Activated CD8-positive, alpha-beta memory T cell treated with anti-CD3 and anti-CD28 coated beads, Interleukin-2, amount 50 U/mL, for 24 hours (primary cell): ENCODE results near the gene SYCE3.
A peak's percentile ranks its signal among the peaks of the same experiment; 100 is the strongest.

ENCODE experiments used
- DNase-seq: peaks from one replicate; pipeline ENCODE4 v3.0.0-alpha.2; 2020; ENCODE audit errors: extremely low read depth

Gene SYCE3

GRCh38 chr22:50600538-50600937, 37.8 kb upstream of the SYCE3 start, which contains the start of gene MAPK8IP2:
Gene MAPK8IP2, plus strand, starts transcription at chr22:50600793. Its CDS starts 26 bp downstream, at chr22:50600819.
- DNase-seq: no peak

GRCh38 chr22:50599816-50600455, 37.2 kb upstream of the SYCE3 start:
- DNase-seq: no peak

- DNase-seq: no peak
Observed at GRCh38 chr22:50597097-50597496, 34.4 kb upstream of the SYCE3 start.

GRCh38 chr22:50595189-50595588, 32.5 kb upstream of the SYCE3 start:
- DNase-seq: no peak

- no peak for DNase-seq
Observed at GRCh38 chr22:50587407-50587806, 24.7 kb upstream of the SYCE3 start.

GRCh38 chr22:50586416-50586815, 23.7 kb upstream of the SYCE3 start:
- no peak for DNase-seq

- DNase-seq: no peak
Observed at GRCh38 chr22:50585781-50586180, 23.1 kb upstream of the SYCE3 start.

GRCh38 chr22:50585238-50585637, 22.5 kb upstream of the SYCE3 start:
- DNase-seq: no peak

GRCh38 chr22:50584106-50585096, 21.7 kb upstream of the SYCE3 start:
- no peak for DNase-seq

- no peak for DNase-seq
Observed at GRCh38 chr22:50583294-50583861, 20.7 kb upstream of the SYCE3 start.

GRCh38 chr22:50582493-50583293, 20.0 kb upstream of the SYCE3 start, which contains the start of gene CHKB:
Gene CHKB, minus strand, starts transcription at chr22:50582849. Its CDS starts 68 bp downstream, at chr22:50582781.
- DNase-seq: peak; percentile 95

GRCh38 chr22:50581950-50582492, 19.3 kb upstream of the SYCE3 start:
- no peak for DNase-seq

- no peak for DNase-seq
Observed at GRCh38 chr22:50581031-50581949, 18.6 kb upstream of the SYCE3 start.

- no peak for DNase-seq
Observed at GRCh38 chr22:50579752-50580151, 17.0 kb upstream of the SYCE3 start.

- no peak for DNase-seq
Observed at GRCh38 chr22:50578776-50579310, 16.1 kb upstream of the SYCE3 start.

- DNase-seq: no peak
Observed at GRCh38 chr22:50577987-50578775, 15.5 kb upstream of the SYCE3 start, which contains the start of gene CPT1B. Gene CPT1B, minus strand, starts transcription at chr22:50578427. Its CDS starts 512 bp downstream, at chr22:50577915.

GRCh38 chr22:50577697-50577986, 14.9 kb upstream of the SYCE3 start:
- DNase-seq: no peak

GRCh38 chr22:50576806-50577696, 14.3 kb upstream of the SYCE3 start:
- no peak for DNase-seq
